ENCODE data around the gene MTNR1A.

The MTNR1A gene

GRCh38 chr4:186580669-186581068, 25.3 kb upstream of the MTNR1A start:
- Histone ChIP-seq H3K4me2 (ENCODE audit: low read length) (no peak overlapping the region), H3K4me1 (ENCODE audit: control insufficient read depth in 1 of 2, insufficient read depth in 2 of 2, low read length in 2 of 2) (no peaks in the 10 kb centered on the region), H2AFZ (ENCODE audit: insufficient read depth, low read length, poor library complexity) (no peak overlapping the region), H3K79me2 (ENCODE audit: control insufficient read depth, insufficient read depth, low read length, poor library complexity) (no peaks in the 10 kb centered on the region), H3K14ac (ENCODE audit: low read length) (no peak overlapping the region), H3K4ac (ENCODE audit: low read depth, low read length) (no peak overlapping the region), H3K27ac (ENCODE audit: low read depth, low read length) (no peak overlapping the region), H4K8ac (ENCODE audit: low read depth, low read length) (no peak overlapping the region), H3K18ac (ENCODE audit: low read length) (no peak overlapping the region), H3K9ac (ENCODE audit: low read length) (no peak overlapping the region), H3K79me1 (ENCODE audit: low read length) (no peaks in the 10 kb centered on the region), H2BK12ac (ENCODE audit: low read length) (no peak overlapping the region), H3K23ac (ENCODE audit: low read length) (no peak overlapping the region), H3K36me3 (ENCODE audit: control insufficient read depth in 1 of 2, insufficient read depth in 2 of 2, low read length in 2 of 2) (peaks cover 7 to 12% of the 10 kb centered on the region in 2 experiments), H4K12ac (ENCODE audit: low read depth, low read length) (no peak overlapping the region), H2BK5ac (ENCODE audit: low read depth, low read length, poor library complexity) (no peak overlapping the region), H2BK120ac (ENCODE audit: insufficient read depth, low read length, poor library complexity) (no peak overlapping the region), H4K91ac (ENCODE audit: low read depth, low read length) (no peak overlapping the region), H3K4me3 (ENCODE audit: low read depth, low read length) (no peak overlapping the region), H3K27me3 (ENCODE audit: insufficient read depth, low read length) (no peaks in the 10 kb centered on the region), H3K9me3 (ENCODE audit: insufficient read depth, low read depth, low read length) (no peaks in the 10 kb centered on the region), H2AK5ac (ENCODE audit: low read length) (no peak overlapping the region)
- no CpG with 5 or more reads among the region's 1 CpG for WGBS (ENCODE audit: extremely low coverage, insufficient coverage, insufficient read length)
- no peak for DNase-seq

- no peak overlapping the region for H3K4ac ChIP-seq (ENCODE audit: low read depth, low read length)
- no peak overlapping the region for H3K4me2 ChIP-seq (ENCODE audit: low read length)
- no peak overlapping the region for H4K8ac ChIP-seq (ENCODE audit: low read depth, low read length)
- no peak overlapping the region for H3K27ac ChIP-seq (ENCODE audit: low read depth, low read length)
- no peak overlapping the region for H3K9ac ChIP-seq (ENCODE audit: low read length)
- no CpG with 5 or more reads among the region's 23 CpGs for WGBS (ENCODE audit: extremely low coverage, insufficient coverage, insufficient read length)
- no peak overlapping the region for H2AK5ac ChIP-seq (ENCODE audit: low read length)
- no peaks in the 10 kb centered on the region for H3K79me2 ChIP-seq (ENCODE audit: control insufficient read depth, insufficient read depth, low read length, poor library complexity)
- H3K9me3 ChIP-seq (ENCODE audit: insufficient read depth, low read depth, low read length): no peaks in the 10 kb centered on the region
- no peak overlapping the region for H2BK5ac ChIP-seq (ENCODE audit: low read depth, low read length, poor library complexity)
- no peaks in the 10 kb centered on the region for H3K79me1 ChIP-seq (ENCODE audit: low read length)
- no peak overlapping the region for H2BK12ac ChIP-seq (ENCODE audit: low read length)
- DNase-seq: peak; percentile 9 to 21
- H2BK120ac ChIP-seq (ENCODE audit: insufficient read depth, low read length, poor library complexity): no peak overlapping the region
- H3K18ac ChIP-seq (ENCODE audit: low read length): no peak overlapping the region
- no peaks in the 10 kb centered on the region for H3K27me3 ChIP-seq (ENCODE audit: insufficient read depth, low read length)
- H3K14ac ChIP-seq (ENCODE audit: low read length): no peak overlapping the region
- H3K36me3 ChIP-seq (ENCODE audit: control insufficient read depth in 1 of 2, insufficient read depth in 2 of 2, low read length in 2 of 2): no peaks in the 10 kb centered on the region
- no peak overlapping the region for H4K12ac ChIP-seq (ENCODE audit: low read depth, low read length)
- H3K4me3 ChIP-seq (ENCODE audit: low read depth, low read length): no peak overlapping the region
- no peak overlapping the region for H3K23ac ChIP-seq (ENCODE audit: low read length)
- peaks cover 5 to 9% of the 10 kb centered on the region in 2 experiments for H3K4me1 ChIP-seq (ENCODE audit: control insufficient read depth in 1 of 2, insufficient read depth in 2 of 2, low read length in 2 of 2)
- no peak overlapping the region for H2AFZ ChIP-seq (ENCODE audit: insufficient read depth, low read length, poor library complexity)
- H4K91ac ChIP-seq (ENCODE audit: low read depth, low read length): no peak overlapping the region
These were observed 15.0 kb upstream of the MTNR1A start for GRCh38 chr4:186570193-186570996.

GRCh38 chr4:186569533-186570192, 14.3 kb upstream of the MTNR1A start:
- Histone ChIP-seq H2AFZ (ENCODE audit: insufficient read depth, low read length, poor library complexity) (no peak overlapping the region), H3K9ac (ENCODE audit: low read length) (no peak overlapping the region), H3K9me3 (ENCODE audit: insufficient read depth, low read depth, low read length) (no peaks in the 10 kb centered on the region), H2BK12ac (ENCODE audit: low read length) (no peak overlapping the region), H3K4me2 (ENCODE audit: low read length) (no peak overlapping the region), H2BK120ac (ENCODE audit: insufficient read depth, low read length, poor library complexity) (no peak overlapping the region), H3K27me3 (ENCODE audit: insufficient read depth, low read length) (no peaks in the 10 kb centered on the region), H3K27ac (ENCODE audit: low read depth, low read length) (no peak overlapping the region), H4K12ac (ENCODE audit: low read depth, low read length) (no peak overlapping the region), H3K23ac (ENCODE audit: low read length) (no peak overlapping the region), H3K79me2 (ENCODE audit: control insufficient read depth, insufficient read depth, low read length, poor library complexity) (no peaks in the 10 kb centered on the region), H3K4me1 (ENCODE audit: control insufficient read depth in 1 of 2, insufficient read depth in 2 of 2, low read length in 2 of 2) (peaks cover 5 to 9% of the 10 kb centered on the region in 2 experiments), H3K79me1 (ENCODE audit: low read length) (no peaks in the 10 kb centered on the region), H2BK5ac (ENCODE audit: low read depth, low read length, poor library complexity) (no peak overlapping the region), H3K4me3 (ENCODE audit: low read depth, low read length) (no peak overlapping the region), H4K8ac (ENCODE audit: low read depth, low read length) (no peak overlapping the region), H3K4ac (ENCODE audit: low read depth, low read length) (no peak overlapping the region), H4K91ac (ENCODE audit: low read depth, low read length) (no peak overlapping the region), H2AK5ac (ENCODE audit: low read length) (no peak overlapping the region), H3K18ac (ENCODE audit: low read length) (no peak overlapping the region), H3K14ac (ENCODE audit: low read length) (no peak overlapping the region), H3K36me3 (ENCODE audit: control insufficient read depth in 1 of 2, insufficient read depth in 2 of 2, low read length in 2 of 2) (no peaks in the 10 kb centered on the region)
- no CpG with 5 or more reads among the region's 10 CpGs for WGBS (ENCODE audit: extremely low coverage, insufficient coverage, insufficient read length)
- no peak for DNase-seq

GRCh38 chr4:186566068-186566467, 10.7 kb upstream of the MTNR1A start:
- Histone ChIP-seq H4K12ac (ENCODE audit: low read depth, low read length) (no peak overlapping the region), H3K79me2 (ENCODE audit: control insufficient read depth, insufficient read depth, low read length, poor library complexity) (no peaks in the 10 kb centered on the region), H2AK5ac (ENCODE audit: low read length) (no peak overlapping the region), H4K8ac (ENCODE audit: low read depth, low read length) (no peak overlapping the region), H3K9ac (ENCODE audit: low read length) (no peak overlapping the region), H3K4me3 (ENCODE audit: low read depth, low read length) (no peak overlapping the region), H3K27ac (ENCODE audit: low read depth, low read length) (no peak overlapping the region), H3K27me3 (ENCODE audit: insufficient read depth, low read length) (no peaks in the 10 kb centered on the region), H3K4me2 (ENCODE audit: low read length) (no peak overlapping the region), H3K4me1 (ENCODE audit: control insufficient read depth in 1 of 2, insufficient read depth in 2 of 2, low read length in 2 of 2) (peaks cover 5 to 8% of the 10 kb centered on the region in 2 experiments), H4K91ac (ENCODE audit: low read depth, low read length) (no peak overlapping the region), H3K4ac (ENCODE audit: low read depth, low read length) (no peak overlapping the region), H2BK120ac (ENCODE audit: insufficient read depth, low read length, poor library complexity) (no peak overlapping the region), H2AFZ (ENCODE audit: insufficient read depth, low read length, poor library complexity) (no peak overlapping the region), H2BK5ac (ENCODE audit: low read depth, low read length, poor library complexity) (no peak overlapping the region), H3K36me3 (ENCODE audit: control insufficient read depth in 1 of 2, insufficient read depth in 2 of 2, low read length in 2 of 2) (no peaks in the 10 kb centered on the region), H3K23ac (ENCODE audit: low read length) (no peak overlapping the region), H3K14ac (ENCODE audit: low read length) (no peak overlapping the region), H3K9me3 (ENCODE audit: insufficient read depth, low read depth, low read length) (no peaks in the 10 kb centered on the region), H2BK12ac (ENCODE audit: low read length) (no peak overlapping the region), H3K79me1 (ENCODE audit: low read length) (no peaks in the 10 kb centered on the region), H3K18ac (ENCODE audit: low read length) (no peak overlapping the region)
- no peak for DNase-seq
- WGBS (ENCODE audit: extremely low coverage, insufficient coverage, insufficient read length): no CpG with 5 or more reads among the region's 7 CpGs

All from trophoblast cell (in vitro differentiated cells and primary cell).